HEK293 (cell line): ENCODE data around the gene DCP1A.
A peak's percentile ranks its signal among the peaks of the same experiment; 100 is the strongest.

Source experiments
- CTCF ChIA-PET: fragments of 350-600 bp; formaldehyde crosslinking; extraction: SDS; loops from one replicate; lab custom pipeline; 2021; ENCODE audit warnings: antibody characterized with exemption; lab: Yijun Ruan, JAX
- POLR2A ChIA-PET: fragments of 300-600 bp; formaldehyde crosslinking; extraction: SDS; loops from one replicate; lab custom pipeline; 2020; ENCODE audit warnings: antibody characterized with exemption, inconsistent platforms; lab: Yijun Ruan, JAX
- H3K27ac ChIP-seq: fragments of 200-500 bp; sonication (Bioruptor generic); 2 replicates; pipeline ENCODE4 v1.5.1; 2014; ENCODE audit warnings: low read depth, low read length, control low read depth, inconsistent platforms; ENCODE audit errors: extremely low read depth
- H3K36me3 ChIP-seq, 2 experiments: fragments of 200-500 bp in 1 of 2; sonication (Bioruptor generic) in 1 of 2; 1 replicate in 1 of 2; 2 replicates in 1 of 2; pipeline ENCODE4 v1.5.1; 2014 to 2017; ENCODE audit warnings: inconsistent platforms in 2 of 2, low read length in 2 of 2; ENCODE audit not compliant: control insufficient read depth in 2 of 2, insufficient read depth in 1 of 2
- H3K4me1 ChIP-seq: fragments of 200-500 bp; sonication (Bioruptor generic); 2 replicates; pipeline ENCODE4 v1.5.1; 2014; ENCODE audit warnings: mild to moderate bottlenecking, low read length, inconsistent platforms; ENCODE audit not compliant: control insufficient read depth, insufficient read depth
- H3K4me3 ChIP-seq: 2 replicates; pipeline ENCODE4 v1.5.1; 2011; ENCODE audit warnings: low read depth, mild to moderate bottlenecking, control low read depth, low read length, moderate library complexity
- H3K9me3 ChIP-seq: fragments of 200-500 bp; sonication (Bioruptor generic); 2 replicates; pipeline ENCODE4 v1.5.1; 2014; ENCODE audit warnings: low read depth, low read length, inconsistent platforms; ENCODE audit not compliant: control insufficient read depth, insufficient read depth
- EGR2 ChIP-seq: fragments of 450-650 bp; formaldehyde crosslinking; IDR thresholded peaks from 2 replicates; pipeline ENCODE4 v1.5.1; 2016; ENCODE audit warnings: low read depth, missing biosample characterization, missing genetic modification characterization
- MZF1 ChIP-seq: fragments of 450-650 bp; formaldehyde crosslinking; IDR thresholded peaks from 2 replicates; pipeline ENCODE4 v1.5.1; 2017; ENCODE audit warnings: missing biosample characterization, missing genetic modification characterization, borderline replicate concordance
- PATZ1 ChIP-seq: fragments of 450-650 bp; formaldehyde crosslinking; IDR thresholded peaks from 2 replicates; pipeline ENCODE4 v1.5.1; 2016; ENCODE audit warnings: missing biosample characterization, missing genetic modification characterization
- PRDM10 ChIP-seq: fragments of 450-650 bp; formaldehyde crosslinking; IDR thresholded peaks from 2 replicates; pipeline ENCODE4 v1.5.1; 2016; ENCODE audit warnings: missing biosample characterization, missing genetic modification characterization
- SETDB1 ChIP-seq: IDR thresholded peaks from one replicate; pipeline ENCODE4 v1.6.1; 2017; ENCODE audit warnings: mild to moderate bottlenecking, low read length, moderate library complexity, mixed read lengths; ENCODE audit not compliant: insufficient read length
- TRIM28 ChIP-seq: IDR thresholded peaks from 2 replicates; pipeline ENCODE4 v1.6.1; 2011; ENCODE audit warnings: low read length, control low read depth, borderline replicate concordance
- TSHZ1 ChIP-seq: fragments of 450-650 bp; formaldehyde crosslinking; IDR thresholded peaks from 2 replicates; pipeline ENCODE4 v1.5.1; 2016; ENCODE audit warnings: missing biosample characterization, missing genetic modification characterization, borderline replicate concordance
- ZBTB7A ChIP-seq: fragments of 450-650 bp; formaldehyde crosslinking; IDR thresholded peaks from 2 replicates; pipeline ENCODE4 v1.5.1; 2016; ENCODE audit warnings: low read depth, missing biosample characterization, missing genetic modification characterization
- ZNF157 ChIP-seq: fragments of 450-650 bp; formaldehyde crosslinking; IDR thresholded peaks from 2 replicates; pipeline ENCODE4 v1.5.1; 2016; ENCODE audit warnings: missing biosample characterization, missing genetic modification characterization
- ZNF18 ChIP-seq: fragments of 450-650 bp; formaldehyde crosslinking; IDR thresholded peaks from 2 replicates; pipeline ENCODE4 v1.5.1; 2016; ENCODE audit warnings: missing biosample characterization, missing genetic modification characterization
- ZNF19 ChIP-seq: fragments of 450-650 bp; formaldehyde crosslinking; IDR thresholded peaks from 2 replicates; pipeline ENCODE4; 2016; ENCODE audit warnings: missing biosample characterization, missing genetic modification characterization, low read depth
- ZNF202 ChIP-seq: fragments of 450-650 bp; formaldehyde crosslinking; IDR thresholded peaks from 2 replicates; pipeline ENCODE4 v1.5.1; 2016; ENCODE audit warnings: missing biosample characterization, missing genetic modification characterization, borderline replicate concordance
- ZNF214 ChIP-seq: fragments of 450-650 bp; formaldehyde crosslinking; IDR thresholded peaks from 2 replicates; pipeline ENCODE4 v1.5.1; 2017; ENCODE audit warnings: missing biosample characterization, mild to moderate bottlenecking, missing genetic modification characterization, borderline replicate concordance
- ZNF280C ChIP-seq: fragments of 450-650 bp; formaldehyde crosslinking; IDR thresholded peaks from 2 replicates; pipeline ENCODE4 v1.5.1; 2016; ENCODE audit warnings: missing biosample characterization, missing genetic modification characterization
- ZNF426 ChIP-seq: fragments of 450-650 bp; formaldehyde crosslinking; IDR thresholded peaks from 2 replicates; pipeline ENCODE4 v1.5.1; 2017; ENCODE audit warnings: missing biosample characterization, missing genetic modification characterization, mild to moderate bottlenecking, inconsistent platforms, moderate library complexity
- ZNF645 ChIP-seq: fragments of 450-650 bp; formaldehyde crosslinking; IDR thresholded peaks from 2 replicates; pipeline ENCODE4; 2016; ENCODE audit warnings: missing biosample characterization, missing genetic modification characterization
- ZNF658 ChIP-seq: fragments of 450-650 bp; formaldehyde crosslinking; IDR thresholded peaks from 2 replicates; pipeline ENCODE4; 2016; ENCODE audit warnings: missing biosample characterization, missing genetic modification characterization
- ZNF670 ChIP-seq: fragments of 450-650 bp; formaldehyde crosslinking; IDR thresholded peaks from 2 replicates; pipeline ENCODE4 v1.5.1; 2016; ENCODE audit warnings: missing biosample characterization, missing genetic modification characterization, low read depth
- ZNF768 ChIP-seq: fragments of 450-650 bp; formaldehyde crosslinking; IDR thresholded peaks from 2 replicates; pipeline ENCODE4 v1.5.1; 2018; ENCODE audit warnings: missing biosample characterization, mild to moderate bottlenecking, missing genetic modification characterization

Gene DCP1A

GRCh38 chr3:53334742-53335141, 12.6 kb downstream of the DCP1A start:
- ChIA-PET CTCF (no interaction called here), POLR2A (interaction anchor here (2.7 kb wide), 1 partner anchor 13 kb away, joined by 6 read pairs; the partner anchor contains the start of gene DCP1A)
- Histone ChIP-seq H3K36me3 (peaks cover 16 to 60% of the 10 kb centered on the region in 2 experiments; a peak in 2 of 3 replicates), H3K4me1 (no peaks in the 10 kb centered on the region), H3K9me3 (no peaks in the 10 kb centered on the region), H3K27ac (no peak overlapping the region), H3K4me3 (no peak overlapping the region)
- TF ChIP-seq ZNF202 (tag by site-specific recombination) (no peak), PRDM10 (peak; percentile 63), ZNF214 (tag by site-specific recombination) (no peak)

GRCh38 chr3:53331871-53332270, 15.5 kb downstream of the DCP1A start:
- H3K9me3 ChIP-seq = no peaks in the 10 kb centered on the region
- ChIA-PET POLR2A (no interaction called here), CTCF (no interaction called here)
- no peak overlapping the region for H3K4me3 ChIP-seq
- no peaks in the 10 kb centered on the region for H3K4me1 ChIP-seq
- peaks cover 12 to 50% of the 10 kb centered on the region in 2 experiments; a peak in 2 of 3 replicates for H3K36me3 ChIP-seq
- no peak overlapping the region for H3K27ac ChIP-seq
- TF ChIP-seq MZF1 = no peak
- TF ChIP-seq EGR2 (tag by site-specific recombination) = no peak
- no peak for TF ChIP-seq ZNF280C (tag by site-specific recombination)
- no peak for TF ChIP-seq ZNF670 (tag by site-specific recombination)
- TF ChIP-seq ZNF426 (tag by site-specific recombination) = no peak
- no peak for TF ChIP-seq ZNF18 (tag by site-specific recombination)
- TF ChIP-seq ZNF768 = no peak
- TF ChIP-seq ZNF19 (tag by site-specific recombination) = no peak
- no peak for TF ChIP-seq ZNF645 (tag by site-specific recombination)
- no peak for TF ChIP-seq PATZ1 (tag by site-specific recombination)
- TF ChIP-seq ZBTB7A (tag by site-specific recombination) = no peak
- no peak for TF ChIP-seq SETDB1
- TF ChIP-seq TSHZ1 (tag by site-specific recombination) = no peak
- TF ChIP-seq ZNF658 (tag by site-specific recombination) = no peak
- TF ChIP-seq TRIM28 = no peak
- no peak for TF ChIP-seq ZNF157 (tag by site-specific recombination)
